Measurements from ENCODE around the gene KCTD20.

- no peak for TF ChIP-seq POLR2AphosphoS5 (IDR thresholded peaks at IDR 0.05; ENCODE audit: low read depth, low read length)
- no peak for TF ChIP-seq POLR2A (IDR thresholded peaks at IDR 0.05; ENCODE audit: low read depth, low read length)
- TF ChIP-seq SPI1 (IDR thresholded peaks at IDR 0.05; ENCODE audit: low read depth, low read length): no peak
- no peak for TF ChIP-seq TAF1 (IDR thresholded peaks at IDR 0.05; ENCODE audit: low read depth, low read length)
- no peak for TF ChIP-seq POU2F2 (IDR thresholded peaks at IDR 0.05; ENCODE audit: low read depth, low read length)
- TF ChIP-seq PAX5 (IDR thresholded peaks at IDR 0.05; ENCODE audit: insufficient read depth, low read length, severe bottlenecking): no peak
These were observed 62.2 kb downstream of the KCTD20 start for GRCh38 chr6:36504982-36505381.
